ENCODE results near the gene UMAD1. TPM values are rescaled to one million over a fixed set of nuclear protein-coding genes. Genes with fewer than 3 reads are reported as not detected.

UMAD1 gene
- total RNA-seq, 2 donors from 2014 or later = 21.9 to 26.3 TPM

GRCh38 chr7:7696458-7697119, 56.0 kb downstream of the UMAD1 start:
- intact Hi-C loops (cut with DNase I) = no loop called here
- no peak for DNase-seq

GRCh38 chr7:7698930-7699329, 58.4 kb downstream of the UMAD1 start:
- no peak overlapping the region for H3K27ac ChIP-seq
- intact Hi-C loops (cut with DNase I) = no loop called here

More at GRCh38 chr7:7696458-7697119, 56.0 kb downstream of the UMAD1 start:
- H3K36me3 ChIP-seq = no peaks in the 10 kb centered on the region
- H3K27me3 ChIP-seq = no peaks in the 10 kb centered on the region
- H3K27ac ChIP-seq = no peak overlapping the region
- TF ChIP-seq, protein P1, sequence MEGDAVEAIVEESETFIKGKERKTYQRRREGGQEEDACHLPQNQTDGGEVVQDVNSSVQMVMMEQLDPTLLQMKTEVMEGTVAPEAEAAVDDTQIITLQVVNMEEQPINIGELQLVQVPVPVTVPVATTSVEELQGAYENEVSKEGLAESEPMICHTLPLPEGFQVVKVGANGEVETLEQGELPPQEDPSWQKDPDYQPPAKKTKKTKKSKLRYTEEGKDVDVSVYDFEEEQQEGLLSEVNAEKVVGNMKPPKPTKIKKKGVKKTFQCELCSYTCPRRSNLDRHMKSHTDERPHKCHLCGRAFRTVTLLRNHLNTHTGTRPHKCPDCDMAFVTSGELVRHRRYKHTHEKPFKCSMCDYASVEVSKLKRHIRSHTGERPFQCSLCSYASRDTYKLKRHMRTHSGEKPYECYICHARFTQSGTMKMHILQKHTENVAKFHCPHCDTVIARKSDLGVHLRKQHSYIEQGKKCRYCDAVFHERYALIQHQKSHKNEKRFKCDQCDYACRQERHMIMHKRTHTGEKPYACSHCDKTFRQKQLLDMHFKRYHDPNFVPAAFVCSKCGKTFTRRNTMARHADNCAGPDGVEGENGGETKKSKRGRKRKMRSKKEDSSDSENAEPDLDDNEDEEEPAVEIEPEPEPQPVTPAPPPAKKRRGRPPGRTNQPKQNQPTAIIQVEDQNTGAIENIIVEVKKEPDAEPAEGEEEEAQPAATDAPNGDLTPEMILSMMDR (IDR thresholded peaks at IDR 0.05) = no peak
- no peak overlapping the region for H3K4me3 ChIP-seq
- no peaks in the 10 kb centered on the region for H3K9me3 ChIP-seq
- H3K9ac ChIP-seq (ENCODE audit: low read depth in 2 of 2, low read length in 2 of 2) = no peak overlapping the region
- H3K4me1 ChIP-seq = no peaks in the 10 kb centered on the region

DNA sequence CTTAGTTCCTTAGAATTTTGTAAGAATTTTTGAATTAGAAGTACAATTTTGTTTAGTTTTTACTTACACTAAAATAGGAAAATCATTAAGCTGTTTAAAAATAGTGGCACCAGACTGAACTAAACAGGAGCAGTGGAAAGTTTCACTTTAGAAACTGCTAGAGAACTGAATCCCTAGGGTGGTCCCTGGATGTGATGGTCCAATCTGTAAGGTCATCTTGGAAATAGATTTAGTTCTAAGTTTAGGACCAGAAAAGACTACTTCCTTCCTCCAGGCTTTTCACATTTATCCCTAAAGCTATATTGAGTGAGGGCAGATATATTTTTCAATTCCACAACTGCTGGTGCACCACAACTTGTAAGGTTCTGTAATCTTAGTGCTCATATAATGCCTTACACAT, 58.8 kb downstream of the UMAD1 start:
- Histone ChIP-seq H3K27me3 (no peaks in the 10 kb centered on the region), H3K9ac (ENCODE audit: low read depth in 2 of 2, low read length in 2 of 2) (no peak overlapping the region), H3K27ac (no peak overlapping the region), H3K36me3 (no peaks in the 10 kb centered on the region), H3K9me3 (no peaks in the 10 kb centered on the region), H3K4me1 (no peaks in the 10 kb centered on the region), H3K4me3 (no peak overlapping the region)
- TF ChIP-seq, protein P1 (IDR thresholded peaks at IDR 0.05) = no peak
- DNase-seq = no peak
- intact Hi-C loops (cut with DNase I) = no loop called here

More at GRCh38 chr7:7698930-7699329, 58.4 kb downstream of the UMAD1 start:
- H3K36me3 ChIP-seq = no peaks in the 10 kb centered on the region
- H3K4me1 ChIP-seq = no peaks in the 10 kb centered on the region
- H3K4me3 ChIP-seq = no peak overlapping the region
- no peak for DNase-seq
- no peak overlapping the region for H3K9ac ChIP-seq (ENCODE audit: low read depth in 2 of 2, low read length in 2 of 2)
- H3K9me3 ChIP-seq = no peaks in the 10 kb centered on the region
- H3K27me3 ChIP-seq = no peaks in the 10 kb centered on the region
- TF ChIP-seq, protein P1 (IDR thresholded peaks at IDR 0.05) = no peak

DNA sequence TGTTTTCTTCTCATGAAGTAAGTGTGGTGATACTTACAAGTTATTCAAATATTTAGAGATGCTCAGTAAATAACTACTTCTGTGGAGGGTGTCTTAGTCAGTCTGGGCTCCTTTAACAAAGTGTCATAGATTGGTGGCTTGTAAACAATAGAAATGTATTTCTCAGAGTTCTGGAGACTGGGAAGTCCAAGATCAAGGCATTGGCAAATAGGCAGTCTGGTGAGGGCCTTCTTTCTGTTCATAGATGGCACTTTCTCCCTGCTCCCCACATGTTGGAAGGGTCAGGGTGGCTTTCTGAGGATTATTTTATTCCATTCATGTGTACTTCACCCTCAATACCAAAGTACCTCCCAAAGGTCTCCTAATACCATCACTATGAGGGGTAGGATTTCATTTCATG, 59.4 kb downstream of the UMAD1 start:
- intact Hi-C loops (cut with DNase I) = no loop called here
- Histone ChIP-seq H3K27ac (no peak overlapping the region), H3K4me1 (no peaks in the 10 kb centered on the region), H3K4me3 (no peak overlapping the region), H3K36me3 (no peaks in the 10 kb centered on the region), H3K9me3 (no peaks in the 10 kb centered on the region), H3K27me3 (no peaks in the 10 kb centered on the region), H3K9ac (ENCODE audit: low read depth in 2 of 2, low read length in 2 of 2) (no peak overlapping the region)
- DNase-seq = no peak
- TF ChIP-seq, protein P1 (IDR thresholded peaks at IDR 0.05) = no peak

DNA sequence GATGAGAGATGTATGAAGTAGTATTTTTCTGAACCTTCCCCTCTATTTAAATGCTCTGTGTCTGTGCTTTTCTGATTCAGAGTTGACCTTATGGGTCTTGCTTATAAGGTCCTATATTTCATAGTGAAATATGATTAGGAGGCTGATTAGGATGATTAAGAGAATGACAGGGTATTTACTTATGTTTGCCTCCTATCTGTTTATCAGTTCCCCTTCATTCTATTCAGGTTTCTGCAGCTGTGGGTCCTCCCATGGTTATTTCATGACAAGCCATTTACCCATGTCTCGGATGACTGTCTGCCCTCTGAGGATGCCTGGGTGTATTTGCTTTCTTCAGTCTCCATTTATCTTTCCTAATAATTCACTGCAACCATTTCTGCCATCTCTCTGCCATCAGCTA, 61.0 kb downstream of the UMAD1 start:
- Histone ChIP-seq H3K27ac (no peak overlapping the region), H3K36me3 (no peaks in the 10 kb centered on the region), H3K9me3 (no peaks in the 10 kb centered on the region), H3K4me3 (no peak overlapping the region), H3K4me1 (no peaks in the 10 kb centered on the region), H3K9ac (ENCODE audit: low read depth in 2 of 2, low read length in 2 of 2) (no peak overlapping the region), H3K27me3 (no peaks in the 10 kb centered on the region)
- TF ChIP-seq, protein P1 (IDR thresholded peaks at IDR 0.05) = no peak
- intact Hi-C loops (cut with DNase I) = no loop called here
- DNase-seq = no peak
